Measurements from ENCODE around the gene RBM4B.
A peak's percentile ranks its signal among the peaks of the same experiment; 100 is the strongest.

RBM4B gene

DNA sequence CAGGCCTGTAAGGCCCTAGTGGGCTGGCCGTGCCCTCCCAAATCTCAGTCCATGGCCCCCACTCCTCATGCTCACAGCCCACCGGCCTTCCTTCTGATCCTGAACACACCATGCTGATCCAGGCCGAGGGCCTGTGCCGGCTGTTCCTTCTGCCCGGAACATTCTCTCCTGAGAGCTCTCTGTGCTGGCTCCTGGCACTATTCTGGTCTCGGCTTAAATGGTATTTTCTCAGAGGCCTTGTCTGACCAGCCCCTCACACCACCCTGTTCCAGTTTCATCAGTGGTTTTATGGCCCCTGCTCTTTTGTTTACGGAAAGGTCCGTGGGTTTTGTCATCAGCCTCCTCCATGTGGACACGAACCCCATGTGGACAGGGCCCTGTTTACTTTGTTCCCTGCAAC lies 29.3 kb upstream of the RBM4B start:
- DNase-seq = no peak

DNA sequence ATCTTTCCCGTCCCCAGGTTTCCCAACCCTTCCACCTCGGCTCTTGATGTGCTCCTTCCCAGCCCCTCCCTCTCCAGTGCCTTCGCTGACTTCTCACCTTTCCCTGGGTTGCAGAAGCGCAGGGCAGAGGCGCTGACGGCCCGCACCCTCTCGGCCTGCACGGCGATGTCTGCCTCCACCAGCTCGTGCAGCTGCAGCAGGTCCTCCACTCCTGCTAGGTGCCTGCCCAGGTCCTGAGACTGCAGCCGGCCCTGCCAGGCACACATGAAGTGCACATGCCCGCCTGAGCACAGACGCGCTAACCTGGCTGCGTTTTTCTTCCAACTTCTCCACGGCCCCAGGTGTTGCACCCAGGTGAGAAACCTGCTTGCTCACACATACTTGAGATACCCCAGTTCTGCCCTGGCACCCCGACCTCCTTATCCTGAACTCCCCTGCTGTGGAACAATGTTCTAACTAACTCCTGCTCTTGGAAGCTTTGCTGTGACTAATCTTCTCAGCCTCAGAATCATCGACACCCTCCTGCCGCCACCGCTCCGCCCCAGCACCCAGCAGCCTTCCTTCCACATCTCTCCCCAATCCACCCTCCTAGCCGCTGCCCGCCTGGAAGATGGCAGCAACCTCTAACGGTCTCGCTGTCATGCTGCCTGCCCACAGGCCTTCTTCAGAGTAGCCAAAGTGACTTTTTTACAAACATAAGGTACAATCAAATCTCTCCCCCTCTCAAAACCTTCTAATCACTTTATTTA lies 28.1 kb upstream of the RBM4B start:
- DNase-seq = no peak

DNA sequence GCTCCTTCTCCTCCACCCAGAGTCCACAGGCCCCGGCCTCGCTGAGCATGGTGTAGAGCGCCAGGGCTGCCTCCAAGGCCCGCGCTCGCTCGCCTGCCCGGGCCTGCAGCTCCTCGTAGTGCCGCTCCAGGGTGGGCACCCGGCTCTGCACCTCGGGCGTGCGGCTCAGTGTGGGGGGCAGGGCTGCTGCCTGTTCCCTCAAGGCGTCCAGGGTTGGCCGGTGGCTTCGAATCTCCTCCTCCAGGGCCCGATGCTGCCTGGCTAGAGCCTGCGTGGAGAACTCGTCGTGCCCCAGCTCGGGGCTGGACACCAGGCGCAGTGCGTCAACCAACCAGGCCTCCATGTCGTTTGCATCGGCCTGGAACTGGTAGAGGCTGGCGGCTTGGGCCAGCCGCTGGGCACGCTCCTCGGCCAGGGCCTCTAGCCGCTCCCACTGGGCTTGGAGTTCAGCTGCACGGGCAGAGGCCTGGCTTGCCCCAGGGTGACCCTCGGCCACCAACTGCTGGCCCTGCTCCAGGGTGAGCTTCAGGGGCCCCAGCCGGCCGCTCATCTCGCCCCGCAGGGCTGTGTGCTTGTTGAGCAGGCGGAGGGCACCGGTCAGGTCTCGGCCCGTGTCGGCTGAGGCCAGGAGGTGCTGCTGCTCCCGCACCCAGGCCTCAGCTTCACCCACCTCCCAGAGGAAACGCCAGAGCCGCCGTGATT lies 27.1 kb upstream of the RBM4B start:
- DNase-seq = no peak

DNA sequence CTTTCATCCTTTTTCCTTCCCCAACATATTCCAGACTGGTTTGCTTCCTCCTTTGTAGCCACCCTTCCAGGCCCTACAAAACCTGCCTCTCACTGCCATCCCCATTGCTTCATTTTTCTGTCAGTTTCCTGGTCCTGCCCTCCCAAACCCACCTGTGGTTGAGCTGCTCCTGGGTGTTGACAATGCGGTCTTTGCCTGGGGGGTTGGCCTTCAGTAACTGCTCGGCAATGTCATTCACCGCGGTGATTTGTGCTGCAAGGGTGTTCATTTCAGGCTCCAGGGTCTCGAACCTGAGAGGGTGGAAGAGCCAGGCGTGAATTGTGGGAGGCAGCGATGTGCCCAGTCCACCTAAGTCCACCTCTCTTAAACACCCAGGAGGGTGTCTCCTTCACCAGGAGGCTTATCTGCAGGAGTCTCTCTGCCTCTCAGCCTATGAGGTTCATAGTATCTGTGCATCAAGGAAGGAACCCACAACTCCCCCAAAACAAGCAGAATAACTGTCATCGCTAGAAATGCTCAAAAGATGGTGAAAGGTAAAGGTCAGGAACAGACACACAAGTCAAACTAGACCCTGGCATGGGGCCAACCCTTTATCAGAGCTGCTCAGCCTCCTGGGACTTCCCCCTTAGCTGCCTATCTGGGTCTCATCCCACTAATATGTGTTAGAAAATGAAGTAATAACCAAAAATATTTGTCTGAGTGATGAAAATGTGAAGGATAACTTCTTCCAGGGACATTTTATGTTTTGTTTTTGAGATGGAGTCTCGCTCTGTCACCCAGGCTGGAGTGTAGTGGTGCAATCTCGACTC lies 23.9 kb upstream of the RBM4B start:
- no peak for DNase-seq

DNA sequence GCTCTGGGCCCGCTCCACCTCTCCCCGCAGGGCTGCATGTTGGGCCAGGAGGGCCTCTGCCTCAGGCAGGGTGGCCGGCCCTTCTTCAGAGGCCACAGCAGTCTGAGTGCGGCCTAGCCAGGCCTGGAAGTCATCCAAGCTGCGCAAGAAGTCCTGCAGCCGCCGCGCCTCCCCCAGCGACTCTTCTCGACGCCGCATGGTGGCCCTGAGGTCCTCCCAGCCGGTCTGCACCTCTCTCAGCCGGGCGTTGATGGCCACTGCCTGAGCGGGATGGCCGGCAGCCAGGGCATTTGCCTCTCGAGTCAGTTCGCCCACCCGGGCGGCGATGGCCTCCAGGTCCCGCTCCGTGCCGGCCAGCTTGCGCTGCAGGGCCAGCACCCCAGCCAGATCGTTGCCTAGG lies 23.1 kb upstream of the RBM4B start:
- no peak for DNase-seq

DNA sequence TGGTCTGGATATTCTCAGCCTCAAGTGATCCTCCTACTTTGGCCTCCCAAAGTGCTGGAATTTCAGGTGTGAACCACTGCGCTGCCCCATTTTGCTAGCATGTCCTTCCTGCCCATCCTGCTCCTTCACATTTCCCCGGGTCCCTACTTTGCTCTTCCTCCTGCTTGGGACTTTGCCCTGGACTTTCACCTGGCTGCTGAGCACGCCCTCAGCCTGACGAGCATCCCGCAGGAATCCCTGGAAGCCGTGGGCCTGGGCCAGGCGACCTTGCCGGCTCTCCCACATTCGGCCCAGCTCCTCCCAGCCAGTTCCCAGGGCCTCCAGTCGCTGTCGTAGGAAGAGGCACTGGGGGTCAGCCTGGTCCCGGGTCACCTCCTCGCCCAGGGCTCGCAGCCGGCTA lies 22.6 kb upstream of the RBM4B start:
- no peak for DNase-seq

DNA sequence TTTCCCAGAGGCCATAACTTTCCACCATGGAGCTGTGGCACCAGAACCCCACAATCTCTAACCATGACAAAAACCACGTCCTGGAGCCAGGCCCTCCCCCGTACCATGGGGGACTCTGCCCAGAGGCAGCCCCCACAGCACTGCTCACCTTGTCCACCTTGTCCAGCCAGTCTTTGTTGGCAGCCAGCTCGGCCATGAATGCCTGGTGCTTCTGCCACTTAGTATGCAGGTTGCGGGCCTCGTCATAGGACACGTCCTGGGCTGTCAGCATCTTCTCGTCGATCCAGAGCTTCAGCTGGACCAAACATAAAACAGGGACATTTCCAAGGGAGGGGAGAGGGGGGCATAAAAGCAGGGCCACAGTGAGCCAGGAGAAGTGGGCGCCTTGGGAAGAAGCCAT lies 20.8 kb upstream of the RBM4B start:
- DNase-seq = no peak

DNA sequence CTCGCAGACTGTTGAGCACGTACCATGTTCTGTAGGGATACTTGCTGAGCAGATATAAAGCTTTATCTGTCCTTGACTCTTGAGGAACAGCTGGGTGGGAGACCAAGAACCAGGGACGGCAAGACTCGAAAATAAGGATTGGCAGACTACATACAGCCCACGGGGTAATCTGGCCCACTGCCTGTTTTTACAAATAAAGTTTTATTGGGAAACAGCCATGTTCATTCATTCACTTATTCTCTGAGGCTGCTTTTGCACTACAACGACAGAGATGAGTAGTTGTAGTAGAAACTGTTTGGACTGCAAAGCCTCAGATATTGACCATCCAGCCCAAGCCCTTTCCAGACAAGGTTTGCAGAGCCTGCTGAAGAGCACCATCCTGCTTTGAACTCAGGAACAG lies 20.3 kb upstream of the RBM4B start:
- DNase-seq = no peak

DNA sequence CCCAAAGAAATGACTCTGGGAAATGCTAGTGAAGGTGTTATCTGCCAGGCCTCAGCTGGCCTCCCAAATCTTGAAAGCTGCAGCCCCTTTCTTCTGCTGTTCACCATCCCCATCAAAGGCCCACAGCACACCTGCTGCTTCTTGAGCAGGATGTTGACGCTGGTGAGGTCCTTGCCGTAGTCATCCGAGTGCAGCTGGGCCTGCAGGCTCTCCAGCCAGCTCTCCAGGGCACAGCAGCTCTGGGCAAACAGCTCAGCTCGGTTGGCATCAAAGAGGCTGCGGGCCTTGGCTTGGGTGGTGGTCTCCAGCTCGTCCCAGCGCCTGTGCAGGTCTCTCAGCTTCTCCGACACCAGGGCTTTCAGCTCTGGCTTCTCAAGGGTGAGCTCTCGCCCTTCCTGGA lies 18.5 kb upstream of the RBM4B start:
- DNase-seq = no peak

DNA sequence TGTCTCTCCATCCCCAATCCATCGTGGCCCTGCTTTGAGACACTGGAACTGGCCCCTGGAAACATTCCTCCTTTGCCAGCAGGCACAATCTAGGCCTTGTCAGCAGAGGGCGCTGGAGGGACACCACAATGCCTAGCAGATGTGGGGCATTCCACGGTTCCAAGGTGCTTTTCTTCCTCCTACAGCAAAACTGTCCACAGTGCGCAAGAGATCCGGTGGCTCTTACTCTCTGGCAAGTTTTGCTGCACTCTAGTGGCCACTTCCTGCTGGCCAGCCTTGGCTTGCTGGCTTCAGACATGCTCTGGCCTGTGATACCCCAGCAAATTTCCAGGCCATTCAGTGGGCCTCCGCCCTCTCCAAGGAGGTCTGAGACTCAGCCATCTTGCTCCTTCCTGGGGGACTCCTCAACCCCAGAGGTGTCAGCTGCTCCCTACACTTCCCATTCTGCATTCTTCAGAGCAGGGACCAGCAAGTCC lies 17.1 kb upstream of the RBM4B start:
- peak; percentile 92 for DNase-seq

DNA sequence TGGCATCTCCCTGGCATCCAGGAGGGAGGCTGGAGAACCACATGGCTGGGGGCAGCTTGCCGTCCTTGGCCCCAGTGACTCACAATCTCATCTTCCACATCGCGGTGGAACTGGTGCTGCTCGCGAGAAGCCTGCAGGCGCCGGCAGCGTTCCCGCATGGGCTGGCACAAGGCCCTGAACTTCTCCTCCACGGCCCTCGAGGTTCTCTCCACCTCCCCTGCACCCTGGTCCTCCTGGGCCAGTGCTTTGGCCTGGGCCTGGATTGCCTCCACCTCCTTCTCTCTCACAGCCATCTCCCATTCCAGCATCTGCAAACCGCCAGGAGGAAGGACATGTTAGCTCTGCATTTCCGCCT lies 16.3 kb upstream of the RBM4B start:
- DNase-seq = no peak

DNA sequence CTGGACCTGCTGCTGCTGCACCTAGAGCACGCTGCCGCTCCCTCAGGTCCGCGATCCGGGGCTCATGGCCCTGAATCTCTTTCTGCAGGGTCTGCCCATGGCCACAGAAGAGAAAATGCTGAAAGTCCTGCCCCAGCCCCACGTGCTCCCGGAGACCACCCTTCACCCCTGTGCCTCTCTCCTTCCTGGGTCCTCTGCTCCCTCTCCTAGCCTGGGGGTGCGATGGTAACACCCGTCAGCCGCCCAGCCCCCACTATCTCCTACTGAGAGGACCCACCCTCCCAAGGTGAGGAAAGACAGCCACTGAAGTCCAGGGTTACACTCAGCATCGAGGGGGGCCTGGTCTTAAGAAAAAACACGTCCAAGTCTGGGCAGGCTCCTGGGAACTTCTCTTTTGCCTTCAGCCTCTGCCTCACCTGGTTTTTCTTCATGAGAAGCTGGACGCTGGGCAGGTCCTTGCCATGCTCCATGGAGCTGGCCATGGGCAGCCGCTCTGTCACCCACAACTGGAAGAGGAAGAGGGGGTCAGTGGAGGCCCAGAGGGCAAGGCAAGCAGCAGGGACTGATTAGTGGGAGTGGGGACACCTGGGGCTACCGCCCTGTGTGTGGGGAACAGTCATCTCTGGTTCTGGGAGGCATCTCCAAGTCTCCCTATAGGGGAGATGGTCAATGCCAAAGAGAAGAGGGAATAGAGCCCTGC lies 15.8 kb upstream of the RBM4B start:
- DNase-seq = no peak

DNA sequence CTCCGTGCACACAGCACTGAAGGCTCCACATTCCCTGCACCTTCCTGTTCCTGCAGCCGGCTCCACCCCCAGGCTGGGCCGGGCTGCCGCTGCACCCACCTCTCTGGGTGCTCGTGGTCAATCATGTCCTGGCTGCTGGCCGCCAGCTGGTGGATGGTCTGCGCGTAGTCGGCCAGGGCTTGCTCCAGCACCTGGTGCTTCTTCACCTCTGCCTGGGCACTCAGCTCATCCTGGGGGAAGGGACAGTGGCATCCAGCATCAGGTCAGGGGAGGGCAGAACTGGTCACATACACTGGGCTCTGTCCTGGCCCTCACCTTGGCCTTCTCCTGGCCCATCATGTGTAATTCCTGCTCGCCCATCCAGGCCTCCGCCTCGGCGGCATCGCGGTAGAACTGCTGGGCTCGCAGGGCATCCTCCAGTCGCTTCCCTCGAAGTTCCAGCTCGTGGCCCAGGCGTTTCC lies 15.2 kb upstream of the RBM4B start:
- DNase-seq = no peak

DNA sequence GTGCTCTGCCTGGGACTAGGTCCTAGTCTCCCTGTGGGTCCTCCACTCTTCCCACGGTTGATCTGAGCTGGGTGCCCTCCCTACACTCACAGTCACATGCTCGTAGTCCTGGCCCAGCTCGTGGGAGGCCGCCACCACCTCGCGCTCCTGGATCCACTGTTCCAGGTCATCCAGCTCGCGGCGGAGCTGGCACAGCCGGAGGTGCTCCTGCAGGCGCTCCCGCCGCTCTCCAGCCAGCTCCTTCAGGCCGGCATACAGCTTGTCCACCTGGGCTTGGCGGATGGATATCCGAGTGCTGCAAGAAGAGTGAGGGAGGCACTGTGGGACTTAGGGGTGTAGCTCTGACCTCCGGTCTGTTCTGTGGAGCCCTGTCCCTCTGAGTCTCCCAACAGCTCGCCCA lies 14.8 kb upstream of the RBM4B start:
- no peak for DNase-seq

DNA sequence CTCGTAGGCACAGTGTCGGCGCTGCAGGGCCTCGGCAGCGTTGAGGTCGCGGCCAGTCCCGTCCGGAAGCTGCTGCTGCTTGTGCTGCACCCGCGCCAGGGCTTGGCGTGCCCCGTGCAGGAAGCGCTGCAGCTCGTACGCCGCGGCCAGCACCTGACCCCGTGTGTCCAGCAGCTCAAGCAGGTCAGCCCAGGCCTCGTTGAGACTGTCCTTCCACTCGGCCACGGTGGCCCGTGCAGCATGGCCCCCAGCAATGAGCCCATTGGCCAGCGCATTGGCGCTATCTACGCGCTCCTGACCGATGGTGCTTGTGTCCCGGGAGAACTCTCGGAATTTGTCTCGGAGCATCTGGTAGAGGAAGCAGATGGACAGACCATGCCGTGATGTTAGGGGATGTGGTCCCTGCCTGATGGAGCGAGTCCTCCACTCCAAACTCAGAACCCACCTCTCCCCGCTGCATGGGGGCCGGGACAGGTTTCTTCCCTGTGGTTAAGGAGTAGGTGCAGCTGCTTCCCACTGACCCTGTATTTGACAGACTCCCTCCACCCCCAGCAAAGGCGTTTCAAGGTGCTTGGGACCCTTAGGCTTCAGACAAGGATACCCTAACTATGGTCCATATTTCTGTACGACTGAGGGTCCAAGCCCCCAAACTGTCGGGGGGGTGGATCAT lies 13.8 kb upstream of the RBM4B start:
- no peak for DNase-seq

DNA sequence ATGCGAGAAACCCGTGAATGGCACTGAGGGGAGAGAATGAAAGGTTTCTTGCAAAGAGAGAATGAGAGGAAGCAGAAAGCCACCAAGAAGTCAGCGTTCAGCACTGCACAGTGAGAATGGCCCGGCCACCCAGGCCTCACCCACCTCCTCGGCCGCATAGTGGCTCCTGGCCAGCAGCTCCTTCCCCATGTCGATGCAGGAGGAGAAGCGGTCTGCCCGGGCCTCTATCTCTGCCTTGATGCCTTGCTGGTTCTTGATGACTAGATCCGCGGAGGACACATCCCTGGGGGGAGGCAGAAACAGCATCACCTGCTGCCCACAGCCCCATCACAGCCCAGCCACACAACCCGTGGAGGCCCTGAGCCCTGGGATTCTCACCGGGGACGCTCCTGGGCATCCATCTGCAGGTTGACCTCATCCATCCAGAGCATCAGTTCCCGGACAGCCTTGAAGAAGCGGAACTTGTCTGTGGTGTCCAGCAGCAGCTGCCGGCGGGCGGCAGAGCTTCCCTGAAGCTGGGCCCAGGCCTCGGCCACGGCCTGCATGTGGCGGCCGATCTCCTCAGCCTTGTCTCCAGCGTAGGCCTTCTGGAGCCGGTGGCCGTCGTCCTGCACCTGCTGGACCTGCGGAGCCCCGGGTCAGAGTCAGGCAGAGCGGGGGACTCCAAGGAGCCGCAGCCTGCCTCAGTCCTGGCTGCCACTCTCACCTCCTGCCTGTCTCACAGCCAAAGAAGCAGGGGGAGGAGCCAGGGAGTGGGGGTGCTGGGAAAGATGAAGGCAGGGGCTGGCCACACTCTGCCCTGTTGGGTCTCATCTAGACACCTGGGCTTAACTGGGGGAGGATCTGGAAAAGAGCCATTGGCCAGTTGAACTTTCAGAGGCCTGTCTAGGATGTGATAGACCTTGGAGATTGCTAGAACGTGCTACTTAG lies 12.2 kb upstream of the RBM4B start:
- no peak for DNase-seq

DNA sequence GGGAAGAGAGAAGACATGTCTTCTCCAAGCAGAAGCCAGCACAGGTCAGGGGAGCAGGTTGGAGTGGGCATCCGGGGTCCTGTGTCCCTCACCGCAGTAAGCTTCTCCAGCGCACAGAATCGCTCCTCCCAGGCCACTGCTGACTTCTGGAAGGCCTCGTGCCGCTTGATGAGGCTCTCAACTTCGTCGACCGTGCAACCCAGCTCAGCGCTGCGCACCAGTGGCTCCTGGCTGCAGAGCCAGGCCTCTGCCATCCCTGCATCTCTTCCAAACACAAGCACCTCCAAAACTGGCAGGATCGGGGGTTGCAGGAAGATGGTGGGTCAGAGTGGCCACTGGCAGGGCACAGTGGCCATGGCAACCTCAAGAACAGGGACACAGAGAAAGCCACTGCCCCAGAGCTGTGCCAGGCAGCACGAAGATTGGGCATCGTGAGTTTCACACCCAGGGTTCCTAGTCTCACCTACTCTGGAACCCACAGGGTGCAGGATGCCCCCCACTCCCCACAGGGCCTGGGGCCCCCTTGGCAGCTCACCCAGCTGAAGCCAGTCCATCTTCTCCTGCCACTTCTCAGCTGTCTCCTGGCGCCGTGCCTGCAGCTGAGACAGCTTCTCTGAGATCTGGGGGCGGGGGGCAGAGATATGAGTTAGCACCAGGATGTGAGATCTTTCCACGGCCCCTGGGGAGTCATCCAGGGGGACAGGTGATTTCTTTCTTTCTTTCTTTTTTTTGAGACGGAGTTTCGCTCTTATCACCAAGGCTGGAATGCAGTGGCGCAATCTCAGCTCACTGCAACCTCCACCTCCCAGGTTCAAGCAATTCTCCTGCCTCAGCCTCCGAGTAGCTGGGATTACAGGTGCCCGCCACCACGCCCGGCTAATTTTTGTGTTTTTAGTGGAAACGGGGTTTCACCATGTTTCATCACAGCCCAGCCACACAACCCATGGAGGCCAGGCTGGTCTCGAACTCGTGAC lies 11.2 kb upstream of the RBM4B start:
- DNase-seq = no peak

DNA sequence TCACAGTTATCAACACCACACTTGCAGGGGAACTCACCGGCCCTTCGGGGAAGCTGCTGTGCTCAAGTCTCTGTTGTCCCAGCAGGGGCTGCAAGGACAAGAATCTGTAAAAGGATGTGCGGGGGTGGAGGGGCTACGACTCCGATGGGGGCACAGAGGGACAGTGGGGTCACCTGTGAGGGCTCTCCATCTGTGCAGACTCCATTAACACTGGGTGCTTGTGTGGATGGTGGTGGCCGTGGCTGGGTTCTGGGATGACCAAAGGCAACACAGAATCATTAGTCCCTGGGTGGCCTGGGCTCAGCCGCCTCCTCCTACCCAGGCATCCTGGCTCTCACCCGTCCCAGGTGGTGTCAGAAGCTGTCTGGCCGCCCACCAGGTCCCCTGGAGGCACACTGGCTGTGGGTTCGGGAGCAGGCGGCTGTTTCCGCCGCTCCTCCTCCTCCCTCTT lies 10.2 kb upstream of the RBM4B start:
- no peak for DNase-seq

DNA sequence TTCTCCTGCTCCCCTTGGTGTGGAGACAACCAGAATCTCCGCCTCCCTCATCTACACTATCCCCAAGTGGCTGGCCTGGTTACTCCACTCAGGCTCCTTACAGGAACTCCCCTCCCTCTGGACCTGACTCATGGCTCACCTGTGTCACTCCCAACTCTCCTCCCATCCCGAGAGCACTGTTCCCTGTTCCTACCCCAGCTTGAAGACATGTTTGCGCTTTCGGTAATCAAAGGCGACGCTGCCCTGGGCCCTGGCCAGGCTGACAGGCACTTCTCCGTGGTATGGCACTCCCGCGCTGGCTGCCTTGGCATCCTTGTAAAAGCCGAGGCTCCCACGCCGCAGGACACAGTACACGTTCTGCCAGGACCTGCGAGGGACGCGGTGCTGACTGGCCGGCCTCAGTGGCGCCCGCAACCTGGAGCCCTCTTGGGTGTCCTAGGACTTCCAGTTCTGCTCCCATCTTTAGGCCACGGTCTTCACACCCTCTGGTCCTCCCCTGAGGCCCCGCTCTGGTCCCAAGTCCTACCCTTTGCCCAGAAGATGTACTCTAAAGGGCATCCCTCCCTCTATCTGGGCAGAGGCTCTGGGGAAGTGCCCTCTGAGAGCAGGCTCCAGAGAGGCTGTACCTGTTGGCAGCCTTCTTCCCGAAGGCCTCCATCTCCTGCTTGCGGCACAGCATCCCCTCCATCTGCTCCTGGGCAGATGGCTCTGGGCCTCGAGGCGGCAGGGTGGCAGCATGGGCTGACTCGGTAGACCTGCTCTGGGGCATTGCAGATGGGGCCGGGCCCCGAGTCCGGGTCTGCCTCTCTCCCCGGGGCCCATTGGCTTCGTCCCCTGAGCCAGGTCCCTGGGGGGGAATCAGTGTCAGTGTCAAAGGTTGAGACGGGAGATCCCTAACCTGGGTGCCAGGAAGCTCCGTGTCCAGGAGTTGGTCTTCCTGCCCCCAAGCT lies 9.4 kb upstream of the RBM4B start:
- no peak for DNase-seq
